Hematopoietic multipotent progenitor cell (in vitro differentiated cells): ENCODE data around the gene COL13A1. TPM values are rescaled to one million over a fixed set of nuclear protein-coding genes. Genes with fewer than 3 reads are reported as not detected.
A peak's percentile ranks its signal among the peaks of the same experiment; 100 is the strongest.

Experiments
- DNase-seq, 3 donors: peaks; one replicate each; pipeline ENCODE4 v3.0.0-alpha.2; 2011 to 2015; ENCODE audit warnings: low read depth in 2 of 3, low spot score in 2 of 3
- total RNA-seq: library from RNA; depleted of rRNA; stranded (reverse); fragments of >200 nt; gene quantifications from one replicate; pipeline ENCODE4 v1.2.3, GENCODE V29; 2012

The COL13A1 gene
- total RNA-seq, 1 donor, result under 0.01 TPM

DNA sequence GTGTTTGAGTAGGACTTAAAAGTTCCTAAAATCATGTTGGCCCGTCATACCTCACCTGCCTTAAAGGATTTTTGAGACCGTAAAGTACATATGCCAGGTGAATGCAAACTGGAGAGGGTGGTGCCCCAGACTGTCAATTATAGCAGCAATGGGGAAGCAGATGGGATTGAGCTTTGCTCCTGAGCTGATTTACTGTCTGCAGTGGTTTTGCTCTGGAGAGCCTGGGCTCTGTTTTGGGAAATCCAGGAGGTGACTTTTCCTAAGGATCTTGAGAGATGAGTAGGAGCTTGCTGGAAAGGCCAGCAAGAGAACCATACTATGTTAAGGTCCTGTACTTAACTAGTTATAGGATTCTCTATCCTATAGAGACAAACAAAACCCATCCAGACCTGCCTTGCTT lies 43.0 kb downstream of the COL13A1 start:
- no peak for DNase-seq

DNA sequence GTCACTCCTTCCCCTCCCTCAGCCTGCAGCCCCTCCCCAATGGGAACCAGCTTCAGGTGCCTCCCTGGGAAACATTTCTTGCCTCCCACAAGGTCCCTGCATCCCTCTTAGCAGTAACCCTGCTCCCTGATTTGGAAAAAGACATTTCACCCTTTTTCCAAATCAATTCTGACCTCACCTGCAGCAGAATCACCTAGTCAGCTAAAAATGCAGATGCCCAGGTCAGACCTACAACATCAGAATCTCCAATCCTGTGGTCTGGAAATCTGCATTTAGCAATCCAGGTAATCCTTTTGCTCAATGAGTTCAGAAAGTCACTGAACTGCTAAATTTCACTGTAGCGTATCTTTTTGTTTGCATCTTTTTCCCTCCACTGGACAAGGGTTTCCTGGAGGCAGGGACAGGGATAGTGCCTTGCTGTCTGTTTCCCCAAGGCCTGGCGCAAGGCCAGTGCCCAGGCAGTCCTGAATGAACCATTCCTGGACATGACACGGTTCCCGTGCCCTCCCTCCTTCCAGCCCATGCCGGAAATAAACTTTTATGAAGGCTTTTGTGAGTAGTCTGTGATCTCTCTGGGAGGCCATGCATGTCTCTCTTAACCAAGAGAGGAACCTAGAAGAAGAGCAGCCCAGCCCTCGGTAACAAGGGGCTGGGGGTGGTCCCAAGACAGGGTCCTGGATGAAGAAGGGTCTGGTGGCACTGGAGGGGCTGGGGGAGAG lies 44.0 kb downstream of the COL13A1 start:
- no peak for DNase-seq

DNA sequence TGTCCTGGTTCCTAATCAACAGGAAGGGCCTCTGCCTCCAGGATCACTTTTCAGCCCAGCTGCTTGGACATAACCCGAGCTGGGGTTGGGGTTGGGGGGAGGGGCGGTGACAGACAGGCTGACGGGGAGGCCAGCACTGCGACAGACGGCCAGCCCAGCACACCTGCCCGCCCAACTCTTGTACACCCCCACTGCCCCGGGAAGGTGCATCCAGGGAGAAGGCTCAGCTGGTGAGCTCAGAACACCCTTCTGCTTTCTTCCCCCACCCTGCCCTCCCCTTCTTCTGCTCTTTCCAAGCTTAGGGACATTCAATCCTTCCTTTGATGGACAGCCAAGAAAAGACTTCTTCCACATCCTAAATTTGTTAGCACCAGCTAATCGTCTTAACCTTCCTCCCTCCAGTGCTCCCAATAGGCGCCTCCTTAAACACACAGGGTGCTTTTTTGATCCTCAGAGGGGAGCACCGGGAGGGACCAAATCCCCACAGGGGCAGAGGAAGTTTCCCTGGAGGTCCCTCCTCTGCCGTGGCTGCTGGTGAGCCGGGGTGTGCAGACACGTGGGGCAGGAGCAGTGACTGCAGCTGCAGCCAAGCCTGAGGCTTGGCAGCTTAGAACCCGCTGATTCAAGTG lies 44.7 kb downstream of the COL13A1 start:
- DNase-seq, result no peak

DNA sequence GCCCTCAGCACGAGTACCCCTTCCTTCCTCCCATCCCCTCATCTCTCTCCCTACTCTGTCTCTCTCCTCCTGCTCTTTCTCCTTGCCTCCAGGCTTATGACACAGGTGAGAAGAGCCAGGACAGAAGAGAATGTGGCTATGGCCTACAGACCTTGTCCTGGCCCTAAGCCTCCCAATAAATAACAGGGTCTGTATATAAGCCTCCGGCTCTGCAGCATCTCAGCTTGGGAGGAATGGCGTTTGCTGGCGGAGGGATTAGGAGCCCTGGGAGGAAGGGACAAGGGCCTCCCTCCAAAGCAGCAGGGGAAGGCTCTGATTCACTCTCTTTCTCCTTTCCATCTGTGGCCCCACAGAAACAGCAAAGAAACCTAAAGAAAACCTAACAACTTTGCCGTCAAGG lies 45.8 kb downstream of the COL13A1 start:
- no peak for DNase-seq

DNA sequence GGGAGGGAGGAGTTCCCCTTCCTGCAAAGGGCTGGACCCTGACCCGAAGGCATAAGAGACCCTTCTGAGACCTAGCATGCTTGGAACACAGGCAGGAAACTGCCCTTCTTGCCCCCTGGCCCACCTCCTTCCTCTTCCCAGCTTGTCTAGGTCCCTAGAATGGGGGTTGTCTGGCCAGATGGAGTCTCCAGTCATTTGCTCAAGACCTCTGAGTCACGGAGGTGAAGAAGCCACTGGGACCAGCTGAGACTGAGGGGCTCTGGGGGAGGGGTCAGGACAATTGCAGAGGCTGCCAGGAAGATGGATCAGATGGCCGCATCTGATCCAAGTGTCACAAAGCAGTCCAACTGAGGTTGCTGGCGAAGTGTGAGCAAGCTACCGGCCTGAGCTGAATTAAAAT lies 46.2 kb downstream of the COL13A1 start:
- no peak for DNase-seq

DNA sequence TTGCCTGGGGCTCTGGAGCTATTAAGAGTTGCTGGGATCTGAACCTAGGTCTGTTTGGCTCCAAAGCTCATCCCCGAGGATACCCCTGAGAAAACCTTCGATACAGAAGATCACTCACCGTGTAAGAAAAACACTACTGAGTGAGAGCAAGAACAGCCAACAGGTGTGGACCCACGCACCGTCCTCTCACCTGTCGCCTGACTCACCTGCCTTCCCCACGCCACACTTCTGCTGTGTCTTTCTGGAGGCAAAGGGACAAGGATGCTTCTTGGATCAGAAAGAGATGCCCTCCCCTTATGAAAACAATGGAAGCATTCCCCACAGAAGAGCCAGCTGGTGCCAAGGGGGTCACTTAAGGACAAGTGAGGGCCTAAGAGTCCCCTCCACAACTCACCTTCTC lies 46.7 kb downstream of the COL13A1 start:
- DNase-seq, result no peak

DNA sequence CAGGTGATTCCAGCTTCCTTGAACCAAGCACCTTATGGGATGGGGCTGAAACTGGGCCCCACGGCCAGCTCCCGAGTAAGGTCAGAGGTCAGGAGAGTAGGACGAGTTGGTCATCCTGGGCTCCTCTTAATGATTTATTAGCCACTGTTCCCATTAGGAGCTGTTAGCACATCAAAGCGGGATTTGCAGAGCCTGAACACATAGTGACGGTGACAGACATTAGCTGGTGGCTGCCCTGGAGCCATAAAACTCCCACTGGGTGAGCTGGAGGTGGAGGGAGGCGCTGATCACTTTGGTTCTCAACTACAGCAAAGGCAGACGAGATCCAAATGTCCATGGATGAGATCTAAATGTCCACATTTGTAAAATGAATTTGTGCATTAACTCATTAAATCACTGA lies 48.1 kb downstream of the COL13A1 start:
- no peak for DNase-seq

DNA sequence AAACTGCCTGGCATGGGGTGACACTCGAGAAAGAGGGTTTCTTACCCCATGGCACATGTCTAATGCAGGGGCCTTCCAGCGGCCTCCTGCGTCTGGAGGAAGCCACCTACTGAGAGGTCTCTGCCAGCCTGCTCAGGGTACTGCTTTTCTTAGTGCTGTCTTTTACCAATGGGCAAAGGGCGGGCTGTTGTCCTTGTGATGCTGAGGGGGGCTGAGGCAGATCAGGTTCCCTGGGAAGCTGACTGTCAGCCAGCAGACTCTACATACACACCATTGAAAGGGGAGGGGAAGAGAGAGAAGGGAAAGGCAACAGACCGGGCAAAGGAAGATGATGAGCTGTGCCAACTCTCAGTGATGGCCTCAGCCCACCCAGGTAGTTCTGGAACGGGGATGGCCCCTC lies 48.7 kb downstream of the COL13A1 start:
- no peak for DNase-seq

DNA sequence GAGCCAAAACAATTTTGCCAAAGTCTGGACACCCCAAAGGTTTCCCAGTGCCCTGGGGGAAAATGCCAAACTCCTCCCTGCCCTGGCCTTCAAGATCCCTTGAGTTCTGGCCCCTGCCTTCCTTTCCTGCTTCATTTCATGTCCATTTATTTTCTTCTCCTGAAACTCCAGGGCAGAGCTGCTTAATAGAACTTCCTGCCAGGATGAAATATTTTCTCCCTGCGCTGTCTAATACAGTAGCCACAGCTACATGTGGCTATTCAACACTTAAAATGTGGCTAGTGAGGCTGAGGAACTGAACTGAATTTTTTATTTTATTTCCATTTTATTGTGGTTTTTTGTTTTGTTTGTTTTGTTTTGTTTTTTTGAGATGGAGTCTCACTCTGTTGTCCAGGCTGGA lies 49.6 kb downstream of the COL13A1 start:
- DNase-seq, result no peak

DNA sequence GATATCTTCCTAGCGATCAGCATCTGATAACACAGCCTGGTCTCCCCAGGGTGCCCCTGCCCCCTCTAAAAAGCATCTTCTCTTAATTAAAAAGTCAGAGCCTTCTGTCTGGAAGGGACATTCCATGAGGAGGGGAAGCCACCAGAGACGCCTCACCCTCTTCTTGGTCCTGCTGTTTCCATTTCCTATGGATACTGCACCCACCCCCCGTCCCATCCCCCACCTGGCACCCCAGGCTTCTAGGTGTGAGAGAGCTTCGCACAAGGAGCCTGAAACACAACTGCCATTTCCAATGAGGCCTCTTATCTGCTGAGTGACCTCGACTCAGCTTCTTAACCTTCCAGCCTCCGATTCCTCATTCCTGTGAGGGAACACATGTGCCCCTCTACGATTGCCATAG lies 51.4 kb downstream of the COL13A1 start:
- DNase-seq, result no peak

DNA sequence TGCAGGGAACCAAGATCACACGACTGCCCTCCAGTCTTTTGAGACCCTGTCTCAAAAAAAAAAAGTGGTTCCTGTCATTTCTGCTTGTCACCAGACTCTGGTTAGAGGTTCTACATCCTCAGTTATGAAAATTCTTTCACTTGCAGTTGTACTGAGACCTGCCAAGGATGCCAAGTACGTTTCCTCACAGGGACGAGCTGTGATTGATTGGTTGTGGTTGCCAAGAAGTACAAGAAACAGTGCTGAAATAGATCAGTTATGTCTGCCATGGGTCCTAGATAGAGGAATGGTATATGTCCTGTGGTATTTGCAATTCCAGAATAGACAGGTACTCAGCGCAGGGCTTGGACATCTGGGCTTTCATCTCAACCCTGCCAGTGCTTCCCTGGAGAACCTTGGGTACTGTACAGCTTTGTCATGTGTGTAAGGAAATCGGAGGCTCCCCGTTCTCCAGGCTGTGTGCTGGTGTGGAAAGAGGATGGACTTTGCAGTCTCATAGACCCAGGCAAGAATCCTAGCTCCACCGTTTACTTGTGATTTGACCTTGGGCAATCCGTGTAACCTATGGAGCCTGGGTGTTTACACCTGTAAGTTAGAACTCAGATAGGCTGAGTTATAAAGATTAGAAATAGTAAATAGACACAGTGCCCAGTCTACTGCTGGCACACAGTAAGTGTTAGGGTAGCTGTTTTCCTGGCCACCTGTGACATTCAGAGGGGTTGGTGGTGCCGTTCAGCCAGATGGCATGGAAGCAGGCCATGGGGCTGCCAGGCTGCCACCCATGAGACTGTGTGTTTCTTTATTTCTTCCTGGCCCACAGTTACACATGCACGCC lies 53.0 kb downstream of the COL13A1 start:
- DNase-seq, result no peak

DNA sequence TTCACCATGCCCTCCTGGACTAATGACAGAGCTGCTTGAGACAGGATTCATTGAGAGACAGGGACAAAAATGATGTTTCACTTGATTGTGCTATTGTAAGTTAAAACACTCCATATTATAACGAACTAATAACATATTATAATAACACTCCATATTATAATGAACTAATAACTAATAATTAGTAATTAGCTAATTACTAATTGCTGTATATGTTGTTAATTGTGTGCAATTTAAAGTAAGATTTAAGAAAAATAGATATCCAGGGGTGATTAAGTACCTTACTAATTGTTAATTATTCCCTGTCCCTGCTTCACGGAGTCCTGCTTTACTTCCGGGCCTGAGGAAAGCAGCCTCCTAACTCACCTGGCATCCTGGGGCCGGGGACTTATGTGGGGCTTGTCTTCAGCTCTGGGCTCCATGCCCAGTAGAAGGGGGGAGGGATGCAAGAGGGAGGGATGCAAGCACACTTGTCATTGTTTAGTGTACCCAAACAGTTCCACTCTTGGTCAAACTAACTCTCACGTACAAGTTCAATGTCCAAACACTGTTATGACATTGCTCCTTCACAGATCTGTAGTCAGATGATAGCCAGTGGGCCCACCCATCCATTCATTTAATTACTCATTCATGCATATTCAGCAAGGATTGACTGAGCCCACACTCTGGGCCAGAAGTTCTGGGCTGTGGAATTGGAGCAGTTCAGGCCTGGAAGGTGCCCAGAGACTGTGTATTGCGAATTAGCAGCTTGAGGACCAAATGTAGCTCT lies 53.8 kb downstream of the COL13A1 start:
- DNase-seq, result no peak

DNA sequence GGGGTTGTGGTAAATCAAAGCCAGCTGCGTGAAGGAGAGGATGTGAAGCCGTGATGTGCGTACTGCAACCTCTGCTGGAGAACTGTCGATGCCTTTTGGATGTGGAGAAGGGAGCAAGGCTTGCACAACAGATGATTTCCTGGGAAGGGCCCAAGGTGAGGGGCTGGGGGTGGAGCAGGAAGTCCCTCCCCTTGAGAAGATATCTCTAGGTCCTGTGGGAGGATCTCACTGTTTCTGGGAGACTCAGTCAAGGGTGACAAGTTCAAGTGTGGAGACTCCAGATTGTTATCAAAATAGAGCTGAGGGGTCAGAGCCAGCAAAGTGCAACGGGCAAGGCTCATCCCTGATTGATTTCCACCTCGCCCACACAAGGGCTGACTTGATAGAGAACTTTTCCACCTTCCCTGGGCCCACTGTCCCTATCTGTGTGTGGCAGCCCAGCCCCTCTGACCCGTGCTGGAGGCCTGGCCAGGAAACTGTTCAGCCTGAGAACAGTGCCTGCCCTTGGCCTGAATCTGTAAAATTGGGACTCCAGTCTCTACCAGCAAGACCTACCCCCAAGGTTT lies 55.0 kb downstream of the COL13A1 start:
- DNase-seq, result no peak

DNA sequence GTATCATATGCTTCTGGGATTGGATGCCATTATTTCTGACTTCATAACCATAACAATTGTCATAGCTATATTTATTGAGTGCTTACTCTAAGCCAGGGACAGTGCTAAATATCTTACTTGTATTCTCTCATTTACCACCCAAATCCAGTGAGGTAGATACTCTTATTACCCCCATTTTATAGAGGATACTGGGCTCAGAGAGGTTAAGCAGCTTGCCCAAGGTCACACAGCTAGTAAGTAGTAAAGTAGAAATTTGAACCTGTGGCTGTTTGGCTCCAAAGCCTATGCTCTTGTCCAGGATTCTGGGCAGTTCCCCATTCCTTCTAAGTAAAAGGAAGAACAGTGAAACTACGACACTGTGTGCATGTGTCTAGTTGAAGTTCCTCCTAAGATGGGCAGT lies 56.5 kb downstream of the COL13A1 start:
- DNase-seq, result no peak

DNA sequence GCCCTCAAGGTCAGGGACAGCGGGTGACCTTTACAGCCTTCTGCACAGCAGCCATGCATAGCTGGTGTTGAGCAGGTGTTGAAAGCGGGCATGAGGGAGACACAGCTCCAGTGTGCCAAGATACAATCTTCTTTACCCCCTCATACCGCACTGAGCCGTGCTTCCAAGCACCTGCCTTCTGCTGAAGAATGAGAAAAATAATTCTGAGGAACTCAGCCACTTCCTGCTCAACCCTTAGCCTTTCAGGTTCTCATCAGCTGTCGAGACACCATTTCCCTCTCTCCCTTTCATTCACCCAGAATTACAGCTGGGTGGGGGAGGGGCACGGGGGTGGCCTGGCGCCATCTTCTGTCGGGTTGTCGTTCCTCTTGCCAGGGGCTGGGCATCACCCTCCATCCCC lies 58.6 kb downstream of the COL13A1 start:
- no peak for DNase-seq

DNA sequence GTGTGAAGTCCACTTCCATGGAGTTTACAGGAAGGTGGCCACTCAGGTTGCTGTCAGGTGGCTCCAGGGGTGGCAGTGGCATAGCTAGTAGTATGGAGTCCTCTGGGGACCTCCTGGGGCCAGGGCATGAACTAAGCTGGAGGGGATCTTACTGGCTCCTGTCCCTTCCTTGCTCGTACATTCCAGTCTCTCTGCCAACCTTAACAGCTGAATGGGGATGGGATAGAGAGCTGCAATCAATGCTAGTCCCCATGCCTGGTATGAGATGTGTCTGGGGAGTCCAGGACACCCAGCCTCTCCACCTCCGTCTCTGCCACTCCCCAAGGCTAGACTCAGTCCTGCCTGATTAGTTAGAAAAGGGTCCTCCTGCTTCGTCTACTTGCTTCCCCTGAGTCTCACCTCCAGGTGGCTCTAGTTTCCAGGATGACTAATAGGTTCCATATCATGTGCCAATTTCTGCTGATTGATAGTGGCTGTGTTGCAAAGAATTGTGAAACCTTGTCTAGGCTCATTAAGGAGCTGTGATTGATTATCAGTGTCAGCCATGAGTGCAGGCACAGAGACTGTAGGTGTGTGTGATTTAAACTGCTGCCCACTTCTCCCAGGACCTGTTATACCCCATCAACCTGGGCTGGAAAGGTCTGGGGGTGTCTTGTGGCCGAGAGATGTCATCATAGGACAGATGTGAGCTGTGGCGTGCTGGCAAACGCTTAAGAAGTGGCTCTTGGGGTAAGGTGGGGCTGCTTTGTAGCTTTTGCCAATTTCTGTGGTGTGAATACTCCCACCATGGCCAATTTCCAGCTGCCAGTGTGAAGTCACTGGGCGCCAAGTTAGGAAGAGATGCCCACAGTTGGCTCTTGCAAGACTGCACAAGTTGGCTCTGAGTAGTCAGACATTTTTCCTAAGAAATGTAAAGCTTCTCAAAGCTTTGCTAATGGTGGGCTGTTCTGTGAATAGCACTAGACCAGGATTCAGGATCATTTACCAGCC lies 59.8 kb downstream of the COL13A1 start:
- peak in 2 of 3 donors; percentile 37 to 66 for DNase-seq

DNA sequence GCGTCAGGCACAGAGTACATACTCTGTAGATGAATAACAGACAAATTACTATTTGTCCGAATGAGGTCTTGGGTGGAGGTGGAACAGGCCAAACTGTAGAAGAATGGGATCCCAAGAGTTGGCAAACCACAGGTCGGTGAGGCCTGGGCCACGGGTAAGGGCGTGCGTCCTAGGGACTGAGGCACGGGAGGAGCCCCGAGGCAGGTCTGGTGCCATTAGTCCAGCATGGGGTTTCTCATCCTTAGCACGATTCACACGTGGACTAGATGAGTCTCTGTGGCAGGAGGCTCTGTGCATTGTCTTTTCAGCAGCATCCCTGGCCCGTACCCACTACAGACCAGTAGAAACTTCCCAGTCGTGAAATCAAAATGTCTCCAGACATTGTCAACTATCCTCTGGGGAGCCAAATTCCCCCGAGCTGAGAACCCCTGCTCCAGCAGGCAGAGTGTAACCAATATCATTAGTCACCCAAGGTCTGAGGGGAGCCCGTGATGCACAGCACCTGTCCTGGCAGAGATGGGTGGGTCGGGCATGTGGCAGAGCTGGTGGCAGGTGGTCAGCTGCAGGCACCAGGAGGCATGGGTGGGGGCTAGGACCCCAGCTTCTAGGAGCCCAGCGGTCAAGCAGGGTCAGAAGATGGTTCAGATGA lies 61.3 kb downstream of the COL13A1 start:
- no peak for DNase-seq

DNA sequence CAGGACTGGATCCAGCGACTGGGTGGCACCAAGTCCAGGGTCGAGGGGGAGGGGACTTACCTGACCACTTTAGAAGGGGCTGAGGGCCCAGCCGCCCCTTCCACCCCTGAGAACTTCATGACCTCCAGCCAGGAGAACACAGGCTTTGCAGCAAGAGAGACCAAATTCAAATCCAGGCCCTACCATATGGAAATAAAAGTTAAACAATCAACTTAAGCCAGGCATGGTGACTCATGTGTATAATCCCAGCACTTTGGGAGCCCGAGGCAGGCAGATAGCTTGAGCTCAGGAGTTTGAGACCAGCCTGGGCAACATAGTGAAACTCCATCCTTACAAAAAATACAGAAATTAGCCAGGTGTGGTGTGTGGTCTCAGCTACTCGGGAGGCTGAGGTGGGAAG lies 61.9 kb downstream of the COL13A1 start:
- no peak for DNase-seq

DNA sequence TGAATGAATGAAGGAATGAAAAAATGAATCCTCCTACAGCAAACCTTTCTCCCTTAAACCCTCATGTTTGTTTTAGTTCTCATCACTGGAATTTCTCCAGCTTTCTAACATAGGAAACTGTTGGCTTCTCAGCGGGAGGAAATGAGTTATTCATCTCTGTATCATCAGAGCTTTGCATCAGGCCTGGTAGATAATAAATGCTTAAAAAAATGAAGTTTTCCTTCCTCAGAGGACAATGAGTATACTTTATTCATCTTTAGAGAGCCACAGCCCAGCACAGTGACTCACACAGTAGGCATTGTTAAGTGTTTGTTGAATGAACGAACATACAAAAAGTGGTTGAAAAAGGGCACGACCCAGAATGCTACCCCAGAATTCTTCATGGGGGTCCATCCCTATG lies 62.6 kb downstream of the COL13A1 start:
- DNase-seq, result no peak
